Activated CD8-positive, alpha-beta memory T cell treated with anti-CD3 and anti-CD28 coated beads, Interleukin-2, amount 50 U/mL, for 48 hours (primary cell): Measurements from ENCODE around the gene TNS4.

Experiments
- DNase-seq: peaks from one replicate; pipeline ENCODE4 v3.0.0-alpha.2; 2020

TNS4 gene

GRCh38 chr17:40515011-40515410 is 13.6 kb upstream of the TNS4 start:
- no peak for DNase-seq

GRCh38 chr17:40514013-40514875 is 12.8 kb upstream of the TNS4 start:
- no peak for DNase-seq

DNA sequence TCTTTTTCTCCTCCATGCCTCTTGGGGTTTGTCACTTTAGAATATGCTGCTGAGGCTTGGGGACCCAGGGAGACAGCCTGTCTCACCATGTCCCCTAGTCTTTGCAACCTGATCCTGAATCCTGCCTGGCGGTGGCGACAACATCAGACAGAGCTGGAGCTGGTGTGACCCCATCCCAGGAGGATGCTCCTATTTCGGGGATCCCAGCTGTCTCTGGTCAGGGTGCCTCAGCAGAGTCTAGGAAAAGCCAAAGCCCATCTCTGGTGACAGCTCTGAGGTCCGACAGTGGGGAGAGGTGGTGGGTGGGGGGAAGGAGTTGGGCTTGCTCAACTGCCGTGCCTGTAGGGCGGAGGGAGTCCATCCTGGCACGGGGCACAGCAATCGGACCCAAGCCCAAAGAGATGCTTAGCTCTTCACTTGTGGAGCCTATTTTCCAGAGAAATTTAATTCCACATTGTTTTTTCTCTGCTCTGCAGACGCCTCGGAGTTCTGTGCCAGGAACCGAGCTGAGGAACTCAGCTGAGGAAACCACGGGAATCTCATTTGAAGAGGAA is 10.3 kb upstream of the TNS4 start:
- no peak for DNase-seq

GRCh38 chr17:40511136-40511535 is 9.7 kb upstream of the TNS4 start:
- no peak for DNase-seq

GRCh38 chr17:40510328-40510648 is 8.9 kb upstream of the TNS4 start:
- no peak for DNase-seq

DNA sequence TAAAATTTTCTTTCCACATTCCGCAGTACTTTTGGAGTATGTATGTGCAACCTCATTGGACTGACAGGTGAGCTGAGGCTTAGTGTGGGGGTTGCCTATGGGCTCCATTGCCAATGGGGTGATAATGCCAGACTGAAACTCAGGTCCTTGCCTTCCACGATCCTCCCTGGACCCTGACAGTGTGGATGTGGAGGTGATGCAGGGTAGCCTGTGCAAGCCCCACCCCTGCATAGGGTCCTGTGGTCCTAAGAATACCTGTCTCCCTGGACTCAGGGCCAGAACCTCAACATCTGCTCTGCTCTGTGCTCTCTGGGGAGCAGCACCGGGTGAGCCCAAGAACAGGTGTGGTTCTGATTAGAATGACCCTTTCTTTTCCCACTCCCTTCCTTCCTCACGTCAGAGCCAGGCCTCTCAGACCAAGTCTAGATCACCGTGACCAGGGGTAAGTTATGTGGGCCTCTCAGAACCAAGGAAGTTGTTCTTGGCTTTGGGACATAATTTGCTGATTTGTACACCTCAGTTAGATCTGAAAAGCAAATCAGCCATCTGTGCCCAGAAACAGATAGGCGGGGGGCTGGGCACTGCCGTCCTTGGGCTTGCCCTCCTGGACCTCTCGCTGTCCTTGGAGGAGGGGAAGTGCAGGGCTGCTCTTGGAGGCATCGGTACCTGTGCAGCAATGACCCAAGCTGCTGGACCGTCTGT is 8.4 kb upstream of the TNS4 start:
- no peak for DNase-seq

GRCh38 chr17:40506786-40507185 is 5.4 kb upstream of the TNS4 start:
- no peak for DNase-seq

GRCh38 chr17:40503154-40503553 is 1.7 kb upstream of the TNS4 start:
- DNase-seq = no peak

GRCh38 chr17:40502716-40503115 is 1.3 kb upstream of the TNS4 start:
- DNase-seq = no peak

DNA sequence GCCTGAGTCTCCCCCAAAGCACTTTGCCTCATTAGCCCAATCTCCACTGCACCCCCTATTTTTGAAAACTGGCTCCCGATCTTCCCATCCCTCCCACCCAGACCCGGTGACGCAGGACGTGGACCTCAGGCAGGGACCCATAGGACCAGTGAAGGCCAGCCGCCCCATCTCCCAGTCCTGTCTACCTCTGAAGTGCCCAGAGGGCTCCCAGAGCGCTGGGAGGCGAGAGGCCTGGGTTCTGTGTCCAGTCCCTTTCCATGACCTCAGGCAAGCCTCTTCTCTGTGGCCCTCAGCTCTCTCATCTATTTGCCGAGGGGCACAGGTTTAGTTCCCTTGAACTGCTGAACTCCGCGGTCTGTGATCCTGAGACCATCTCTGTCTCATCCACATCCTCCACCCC is 714 bp downstream of the TNS4 start:
- no peak for DNase-seq

- DNase-seq = no peak
These were observed 1.2 kb downstream of the TNS4 start for GRCh38 chr17:40500190-40500589.

- DNase-seq = no peak
These were observed 1.8 kb downstream of the TNS4 start for GRCh38 chr17:40499551-40500189.

- no peak for DNase-seq
These were observed 2.9 kb downstream of the TNS4 start for GRCh38 chr17:40498281-40499084.

DNA sequence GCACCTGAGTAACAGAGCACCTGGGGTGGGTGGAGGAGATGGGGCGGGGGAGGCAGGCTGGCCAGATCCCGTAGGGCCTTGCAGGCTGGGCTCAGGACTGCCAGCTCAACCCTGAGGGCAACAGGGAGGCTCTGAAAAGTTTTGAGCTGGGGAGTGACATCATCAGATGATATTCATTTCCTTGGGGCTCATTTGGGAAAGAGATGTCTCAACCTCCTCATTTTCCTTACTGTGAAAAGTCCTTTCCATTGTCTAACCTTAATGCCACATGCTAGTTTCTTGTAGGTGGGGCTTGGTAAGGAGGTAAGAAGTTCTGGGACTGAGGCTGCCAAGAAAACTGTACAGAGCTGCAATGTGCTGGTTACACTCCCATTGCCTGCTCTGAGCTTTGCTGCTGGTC is 3.7 kb downstream of the TNS4 start:
- DNase-seq = no peak

GRCh38 chr17:40496634-40497420 is 4.6 kb downstream of the TNS4 start:
- no peak for DNase-seq

GRCh38 chr17:40496170-40496569 is 5.3 kb downstream of the TNS4 start:
- no peak for DNase-seq

GRCh38 chr17:40495140-40495539 is 6.3 kb downstream of the TNS4 start:
- no peak for DNase-seq

DNA sequence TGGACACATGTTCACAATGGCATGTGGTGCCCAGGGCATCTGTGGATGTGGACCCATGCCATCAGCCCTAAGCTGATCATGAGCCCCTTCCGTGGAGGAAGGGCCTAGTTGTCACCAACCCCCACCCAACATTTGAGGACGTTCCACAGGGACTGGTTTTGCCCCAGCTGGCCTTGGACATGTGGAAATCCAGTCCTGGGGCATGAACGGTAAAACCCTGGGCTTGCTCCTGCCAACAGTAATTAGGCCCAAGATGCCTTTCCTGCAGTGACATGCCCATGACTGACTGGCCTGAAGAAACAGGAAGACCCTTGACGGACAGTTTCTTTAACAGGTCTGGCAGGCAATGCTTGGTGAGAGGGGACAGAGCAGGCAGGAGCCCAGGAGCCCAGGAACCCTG is 7.7 kb downstream of the TNS4 start:
- DNase-seq = no peak

DNA sequence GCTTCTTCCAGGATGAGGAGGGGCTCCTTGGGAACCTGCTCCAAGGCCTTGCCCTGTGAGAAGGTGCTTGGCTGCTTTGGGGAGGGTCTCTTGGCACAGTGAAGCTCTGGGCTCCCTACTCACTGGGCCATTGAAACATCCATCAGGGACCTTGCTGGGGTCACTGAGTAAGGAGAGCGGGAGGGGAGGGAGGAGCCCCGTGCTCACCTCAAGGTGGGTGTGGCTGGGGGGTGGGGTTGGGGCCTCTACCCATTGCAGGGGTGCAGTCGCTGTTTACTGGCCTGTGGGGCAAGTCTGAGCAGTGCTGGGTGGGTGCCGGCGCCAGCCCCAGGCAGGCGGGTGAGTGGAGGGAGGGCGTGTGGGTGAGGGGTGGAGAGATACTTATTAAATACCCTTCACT is 9.9 kb downstream of the TNS4 start:
- DNase-seq = no peak

- no peak for DNase-seq
These were observed 10.4 kb downstream of the TNS4 start for GRCh38 chr17:40490982-40491381.

DNA sequence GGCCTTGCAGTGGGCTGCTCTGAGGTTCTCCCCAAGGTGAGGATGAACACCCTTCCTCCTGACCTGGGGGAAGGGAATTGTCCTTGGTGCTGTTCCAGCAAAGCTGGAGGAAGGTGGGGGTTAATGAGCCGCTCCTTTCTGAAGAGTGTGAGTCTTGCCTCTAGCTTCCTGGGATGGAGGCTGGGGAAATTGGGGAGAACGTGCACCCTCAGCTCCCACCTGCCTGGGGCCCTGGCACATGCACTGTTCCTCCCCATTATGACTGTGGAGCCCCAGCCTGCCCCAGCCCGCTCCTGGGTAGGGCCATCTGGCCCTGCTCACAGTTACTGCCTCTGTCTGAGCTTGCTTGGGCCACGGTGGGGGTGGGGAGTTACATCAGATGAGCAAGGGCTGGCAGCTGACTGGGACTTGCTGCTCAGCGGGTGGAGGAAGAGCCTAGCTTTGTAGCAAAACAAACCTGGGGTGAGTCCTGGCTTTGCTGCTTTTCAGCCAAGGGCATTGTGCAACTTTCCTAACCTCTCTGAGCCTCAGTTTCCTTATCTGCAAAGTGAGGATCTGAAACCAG is 11.1 kb downstream of the TNS4 start:
- DNase-seq = no peak
